Measurements from ENCODE around the gene MAP4K4.

The MAP4K4 gene

DNA sequence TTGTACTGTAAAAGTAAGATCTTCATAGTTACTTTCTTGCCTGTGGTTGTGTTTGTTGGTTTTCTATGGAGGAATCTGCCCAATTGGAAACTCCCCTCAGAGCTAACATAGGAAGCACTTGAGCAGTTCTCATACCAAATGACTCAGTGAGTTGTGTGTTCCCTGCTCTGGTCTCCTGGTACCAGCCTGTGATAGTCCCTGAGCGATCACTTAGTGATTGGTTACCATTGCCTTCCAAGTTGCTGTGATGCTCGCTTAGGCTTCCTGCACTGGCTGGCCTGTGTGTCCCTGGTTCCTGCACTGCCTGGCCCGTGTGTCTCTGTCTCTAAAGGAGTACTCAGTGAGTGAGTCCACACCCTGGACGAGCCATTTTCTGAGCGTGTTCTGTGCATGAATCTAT lies 133.0 kb downstream of the MAP4K4 start:
- Histone ChIP-seq H3K36me3 (ENCODE audit: insufficient read depth, low read length) (peaks cover 77% of the 10 kb centered on the region), H3K9me3 (ENCODE audit: low read length) (no peaks in the 10 kb centered on the region), H2AFZ (ENCODE audit: low read depth, low read length) (no peak overlapping the region), H3K4me3 (ENCODE audit: low read length) (no peak overlapping the region), H3K27me3 (ENCODE audit: insufficient read depth, low read length) (no peaks in the 10 kb centered on the region), H3K4me1 (ENCODE audit: insufficient read depth, low read length) (no peaks in the 10 kb centered on the region)

- no peaks in the 10 kb centered on the region for H3K27me3 ChIP-seq (ENCODE audit: insufficient read depth, low read length)
- no peaks in the 10 kb centered on the region for H3K9me3 ChIP-seq (ENCODE audit: low read length)
- H3K36me3 ChIP-seq (ENCODE audit: insufficient read depth, low read length) = peaks cover 79% of the 10 kb centered on the region
- no peak overlapping the region for H2AFZ ChIP-seq (ENCODE audit: low read depth, low read length)
- H3K4me1 ChIP-seq (ENCODE audit: insufficient read depth, low read length) = no peaks in the 10 kb centered on the region
- no peak overlapping the region for H3K4me3 ChIP-seq (ENCODE audit: low read length)
These were observed 133.9 kb downstream of the MAP4K4 start for GRCh38 chr2:101831351-101831865.

DNA sequence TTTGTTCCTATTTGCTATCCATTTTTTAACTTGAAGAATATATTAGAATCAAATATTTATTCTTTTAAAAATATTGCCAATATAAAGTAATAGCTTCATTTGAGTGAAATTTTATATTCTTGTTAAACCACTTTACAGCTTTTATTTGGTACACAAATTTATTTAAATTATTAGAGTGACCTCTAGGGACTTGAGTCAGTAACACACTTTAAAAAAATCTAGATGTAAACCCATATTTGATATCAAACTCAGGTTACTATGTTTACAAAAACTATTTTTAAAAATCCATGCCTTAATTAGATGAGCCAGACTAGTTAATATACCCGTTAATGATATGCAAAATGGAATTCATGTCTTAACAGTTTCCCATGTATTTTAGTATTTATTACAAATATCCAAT lies 134.6 kb downstream of the MAP4K4 start:
- Histone ChIP-seq H3K4me3 (ENCODE audit: low read length) (no peak overlapping the region), H3K36me3 (ENCODE audit: insufficient read depth, low read length) (peaks cover 78% of the 10 kb centered on the region)

GRCh38 chr2:101833890-101834523 lies 136.5 kb downstream of the MAP4K4 start:
- Histone ChIP-seq H3K9me3 (ENCODE audit: low read length) (no peaks in the 10 kb centered on the region), H3K36me3 (ENCODE audit: insufficient read depth, low read length) (peaks cover 78% of the 10 kb centered on the region), H2AFZ (ENCODE audit: low read depth, low read length) (no peak overlapping the region), H3K4me1 (ENCODE audit: insufficient read depth, low read length) (no peaks in the 10 kb centered on the region), H3K27me3 (ENCODE audit: insufficient read depth, low read length) (no peaks in the 10 kb centered on the region), H3K4me3 (ENCODE audit: low read length) (no peak overlapping the region)

More for the DNA sequence above, 134.6 kb downstream of the MAP4K4 start:
- Histone ChIP-seq H3K4me1 (ENCODE audit: insufficient read depth, low read length) (no peaks in the 10 kb centered on the region), H3K9me3 (ENCODE audit: low read length) (no peaks in the 10 kb centered on the region), H2AFZ (ENCODE audit: low read depth, low read length) (no peak overlapping the region), H3K27me3 (ENCODE audit: insufficient read depth, low read length) (no peaks in the 10 kb centered on the region)

DNA sequence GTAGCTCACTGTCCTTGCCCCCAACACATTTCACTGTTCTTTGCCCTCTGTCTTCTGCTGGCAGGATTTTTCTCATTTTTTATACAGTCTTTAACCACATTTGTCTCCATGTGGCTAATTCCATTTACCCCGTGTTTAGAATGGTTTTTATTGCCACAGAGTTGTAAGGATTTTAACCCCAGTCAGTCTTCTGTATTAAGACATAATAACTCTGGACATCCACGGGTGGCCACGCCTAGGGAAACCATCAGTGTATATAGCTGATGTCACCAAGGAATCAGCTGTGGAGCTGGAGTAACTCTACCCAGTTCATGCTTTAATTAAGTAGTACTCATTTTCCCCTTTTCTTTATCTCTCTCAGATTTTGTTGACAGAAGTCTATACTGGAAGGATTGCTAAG lies 139.8 kb downstream of the MAP4K4 start:
- Histone ChIP-seq H3K36me3 (ENCODE audit: insufficient read depth, low read length) (peaks cover 84% of the 10 kb centered on the region), H3K4me3 (ENCODE audit: low read length) (no peak overlapping the region), H2AFZ (ENCODE audit: low read depth, low read length) (no peak overlapping the region), H3K27me3 (ENCODE audit: insufficient read depth, low read length) (no peaks in the 10 kb centered on the region), H3K9me3 (ENCODE audit: low read length) (no peaks in the 10 kb centered on the region), H3K4me1 (ENCODE audit: insufficient read depth, low read length) (no peaks in the 10 kb centered on the region)

DNA sequence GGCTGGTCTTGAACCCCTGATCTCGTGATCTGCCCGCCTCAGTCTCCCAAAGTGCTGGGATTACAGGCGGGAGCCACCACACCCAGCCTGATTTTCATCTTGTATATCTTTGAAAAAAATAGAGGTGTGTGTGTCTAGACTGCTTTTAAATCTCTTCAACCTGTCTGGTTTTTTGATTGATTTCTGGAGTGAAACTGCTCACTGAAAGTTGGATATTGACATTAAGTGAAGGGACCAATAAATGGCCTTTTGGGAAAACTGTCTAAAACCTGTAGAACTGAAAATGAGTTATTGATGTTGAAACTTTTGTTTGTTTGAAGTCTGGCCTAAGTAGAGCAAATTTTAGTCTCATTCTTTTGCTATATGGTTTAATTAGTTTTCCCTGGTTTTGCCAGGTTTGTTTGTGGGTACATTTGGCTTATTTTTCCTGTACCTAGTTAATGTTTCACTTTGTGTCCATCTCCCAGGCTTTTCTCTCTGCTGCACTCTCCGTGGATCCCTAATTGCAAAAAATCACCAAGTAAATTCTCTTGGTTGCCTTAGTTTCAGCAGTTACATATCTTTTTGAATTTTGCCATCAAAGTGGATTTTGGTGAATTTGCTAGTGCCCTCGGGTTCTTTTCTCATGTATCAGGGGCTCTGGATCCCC lies 144.3 kb downstream of the MAP4K4 start:
- no peaks in the 10 kb centered on the region for H3K27me3 ChIP-seq (ENCODE audit: insufficient read depth, low read length)
- H3K36me3 ChIP-seq (ENCODE audit: insufficient read depth, low read length) = peaks cover 90% of the 10 kb centered on the region
- peaks cover 9% of the 10 kb centered on the region for H3K4me1 ChIP-seq (ENCODE audit: insufficient read depth, low read length)
- no peak overlapping the region for H3K4me3 ChIP-seq (ENCODE audit: low read length)
- H3K9me3 ChIP-seq (ENCODE audit: low read length) = no peaks in the 10 kb centered on the region
- no peak overlapping the region for H2AFZ ChIP-seq (ENCODE audit: low read depth, low read length)

GRCh38 chr2:101842471-101842870 lies 145.0 kb downstream of the MAP4K4 start:
- Histone ChIP-seq H3K36me3 (ENCODE audit: insufficient read depth, low read length) (peaks cover 90% of the 10 kb centered on the region), H3K4me1 (ENCODE audit: insufficient read depth, low read length) (peaks cover 9% of the 10 kb centered on the region), H3K9me3 (ENCODE audit: low read length) (no peaks in the 10 kb centered on the region), H3K4me3 (ENCODE audit: low read length) (no peak overlapping the region), H3K27me3 (ENCODE audit: insufficient read depth, low read length) (no peaks in the 10 kb centered on the region), H2AFZ (ENCODE audit: low read depth, low read length) (no peak overlapping the region)

DNA sequence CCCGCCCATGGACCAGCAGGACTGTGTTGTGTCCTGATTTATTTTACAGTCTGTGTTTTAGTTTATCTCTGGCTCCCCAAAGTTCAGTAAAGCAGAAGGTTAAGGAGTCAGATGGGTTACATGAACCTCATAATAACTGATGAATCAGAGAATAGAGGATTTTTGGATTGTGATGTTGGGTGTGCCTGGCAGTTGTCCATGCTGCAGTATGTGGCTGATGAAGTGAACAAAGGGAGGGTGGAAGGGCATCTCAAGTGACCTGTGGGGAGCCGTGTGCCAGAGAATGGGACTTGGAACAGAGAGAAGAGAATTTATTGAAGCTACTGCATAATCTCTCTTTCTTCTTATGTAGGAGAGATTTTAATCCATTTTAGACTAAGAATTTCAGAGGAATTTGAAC lies 145.5 kb downstream of the MAP4K4 start:
- Histone ChIP-seq H3K27me3 (ENCODE audit: insufficient read depth, low read length) (no peaks in the 10 kb centered on the region), H2AFZ (ENCODE audit: low read depth, low read length) (no peak overlapping the region), H3K4me3 (ENCODE audit: low read length) (no peak overlapping the region), H3K4me1 (ENCODE audit: insufficient read depth, low read length) (peaks cover 9% of the 10 kb centered on the region), H3K9me3 (ENCODE audit: low read length) (no peaks in the 10 kb centered on the region), H3K36me3 (ENCODE audit: insufficient read depth, low read length) (peaks cover 89% of the 10 kb centered on the region)

- Histone ChIP-seq H3K36me3 (ENCODE audit: insufficient read depth, low read length) (peaks cover 89% of the 10 kb centered on the region), H2AFZ (ENCODE audit: low read depth, low read length) (no peak overlapping the region)
These were observed 146.0 kb downstream of the MAP4K4 start for GRCh38 chr2:101843471-101843870.

GRCh38 chr2:101844055-101844635 lies 146.6 kb downstream of the MAP4K4 start:
- Histone ChIP-seq H3K4me3 (ENCODE audit: low read length) (no peak overlapping the region), H3K27me3 (ENCODE audit: insufficient read depth, low read length) (no peaks in the 10 kb centered on the region), H3K9me3 (ENCODE audit: low read length) (no peaks in the 10 kb centered on the region), H2AFZ (ENCODE audit: low read depth, low read length) (no peak overlapping the region), H3K36me3 (ENCODE audit: insufficient read depth, low read length) (peaks cover 88% of the 10 kb centered on the region), H3K4me1 (ENCODE audit: insufficient read depth, low read length) (peaks cover 9% of the 10 kb centered on the region)

More at GRCh38 chr2:101843471-101843870, 146.0 kb downstream of the MAP4K4 start:
- H3K27me3 ChIP-seq (ENCODE audit: insufficient read depth, low read length) = no peaks in the 10 kb centered on the region
- H3K4me3 ChIP-seq (ENCODE audit: low read length) = no peak overlapping the region
- peaks cover 9% of the 10 kb centered on the region for H3K4me1 ChIP-seq (ENCODE audit: insufficient read depth, low read length)
- no peaks in the 10 kb centered on the region for H3K9me3 ChIP-seq (ENCODE audit: low read length)

GRCh38 chr2:101846973-101847372 lies 149.5 kb downstream of the MAP4K4 start:
- H3K36me3 ChIP-seq (ENCODE audit: insufficient read depth, low read length) = peaks cover 85% of the 10 kb centered on the region
- H3K27me3 ChIP-seq (ENCODE audit: insufficient read depth, low read length) = no peaks in the 10 kb centered on the region
- H3K4me1 ChIP-seq (ENCODE audit: insufficient read depth, low read length) = peaks cover 9% of the 10 kb centered on the region
- H3K4me3 ChIP-seq (ENCODE audit: low read length) = no peak overlapping the region
- H3K9me3 ChIP-seq (ENCODE audit: low read length) = no peaks in the 10 kb centered on the region
- H2AFZ ChIP-seq (ENCODE audit: low read depth, low read length) = no peak overlapping the region

GRCh38 chr2:101847661-101848339 lies 150.3 kb downstream of the MAP4K4 start:
- H2AFZ ChIP-seq (ENCODE audit: low read depth, low read length) = no peak overlapping the region
- H3K9me3 ChIP-seq (ENCODE audit: low read length) = no peaks in the 10 kb centered on the region
- peaks cover 84% of the 10 kb centered on the region for H3K36me3 ChIP-seq (ENCODE audit: insufficient read depth, low read length)
- no peak overlapping the region for H3K4me3 ChIP-seq (ENCODE audit: low read length)
- H3K27me3 ChIP-seq (ENCODE audit: insufficient read depth, low read length) = no peaks in the 10 kb centered on the region
- H3K4me1 ChIP-seq (ENCODE audit: insufficient read depth, low read length) = peaks cover 8% of the 10 kb centered on the region
